KG1 (cell line): Measurements from ENCODE around the gene BCL2L1.
A peak's percentile ranks its signal among the peaks of the same experiment; 100 is the strongest.

Experiments used
- DNase-seq: peaks from one replicate; lab custom pipeline; 2025; lab: John Stamatoyannopoulos, UW

Gene BCL2L1

GRCh38 chr20:31723319-31724078, 831 bp upstream of the BCL2L1 start:
- DNase-seq = peak; percentile 92

GRCh38 chr20:31723069-31723318, 326 bp upstream of the BCL2L1 start:
- no peak for DNase-seq

- DNase-seq = no peak
Observed at GRCh38 chr20:31721408-31722256, 1.0 kb downstream of the BCL2L1 start.

GRCh38 chr20:31720486-31721407, 1.9 kb downstream of the BCL2L1 start:
- DNase-seq = no peak

GRCh38 chr20:31719644-31720485, 2.8 kb downstream of the BCL2L1 start:
- DNase-seq = no peak

GRCh38 chr20:31718952-31719643, 3.6 kb downstream of the BCL2L1 start:
- no peak for DNase-seq

GRCh38 chr20:31717478-31718201, 5.0 kb downstream of the BCL2L1 start:
- no peak for DNase-seq

- no peak for DNase-seq
Observed at GRCh38 chr20:31716818-31717477, 5.7 kb downstream of the BCL2L1 start.

GRCh38 chr20:31716351-31716750, 6.3 kb downstream of the BCL2L1 start:
- DNase-seq = no peak

GRCh38 chr20:31715766-31716165, 6.9 kb downstream of the BCL2L1 start:
- no peak for DNase-seq

GRCh38 chr20:31713312-31714273, 9.1 kb downstream of the BCL2L1 start:
- no peak for DNase-seq

- DNase-seq = no peak
Observed at GRCh38 chr20:31712564-31713311, 9.9 kb downstream of the BCL2L1 start.

GRCh38 chr20:31712112-31712553, 10.5 kb downstream of the BCL2L1 start:
- DNase-seq = no peak

- DNase-seq = no peak
Observed at GRCh38 chr20:31711179-31712111, 11.2 kb downstream of the BCL2L1 start.

- DNase-seq = no peak
Observed at GRCh38 chr20:31710423-31711108, 12.1 kb downstream of the BCL2L1 start.

GRCh38 chr20:31709939-31710338, 12.7 kb downstream of the BCL2L1 start:
- no peak for DNase-seq
